HepG2 (cell line): ENCODE results near the gene SDC3. TPM values are rescaled to one million over a fixed set of nuclear protein-coding genes. Genes with fewer than 3 reads are reported as not detected.

Source experiments
- CERS6 ChIP-seq: sonication (generic); formaldehyde crosslinking; IDR thresholded peaks from 2 replicates; pipeline ENCODE4 v1.5.0; 2020; ENCODE audit warnings: missing genetic modification reagents
- EEA1 ChIP-seq: sonication (generic); formaldehyde crosslinking; IDR thresholded peaks from 2 replicates; pipeline ENCODE4 v1.5.1; 2020; ENCODE audit warnings: mild to moderate bottlenecking, missing genetic modification reagents, borderline replicate concordance
- ETS1 ChIP-seq: sonication (generic); formaldehyde crosslinking; IDR thresholded peaks from 2 replicates; pipeline ENCODE4 v1.4.0; 2020; ENCODE audit warnings: missing genetic modification reagents
- FOXK1 ChIP-seq: sonication (generic); formaldehyde crosslinking; IDR thresholded peaks from 2 replicates; pipeline ENCODE4 v1.4.0; 2020; ENCODE audit warnings: low read depth, missing genetic modification reagents, borderline replicate concordance
- FOXO1 ChIP-seq: sonication (generic); formaldehyde crosslinking; IDR thresholded peaks from 2 replicates; pipeline ENCODE4 v1.4.0; 2020; ENCODE audit warnings: missing genetic modification reagents
- GABPA ChIP-seq, 2 experiments: IDR thresholded peaks; 2 replicates each; pipeline ENCODE4 v1.6.1; 2011 to 2016; ENCODE audit warnings: low read depth in 2 of 2, low read length in 1 of 2, missing biosample characterization in 1 of 2, missing genetic modification characterization in 1 of 2
- HDAC1 ChIP-seq: sonication (generic); formaldehyde crosslinking; IDR thresholded peaks from 2 replicates; pipeline ENCODE4 v1.5.1; 2020; ENCODE audit warnings: mild to moderate bottlenecking, missing genetic modification reagents
- KAT8 ChIP-seq: IDR thresholded peaks from 2 replicates; pipeline ENCODE4 v1.6.1; 2016; ENCODE audit warnings: missing genetic modification reagents, missing compliant biosample characterization
- KLF11 ChIP-seq: IDR thresholded peaks from 2 replicates; pipeline ENCODE4 v1.6.1; 2016; ENCODE audit warnings: missing compliant biosample characterization
- MED1 ChIP-seq: sonication (generic); formaldehyde crosslinking; IDR thresholded peaks from 2 replicates; pipeline ENCODE4 v1.4.0; 2020; ENCODE audit warnings: missing genetic modification reagents
- MTF1 ChIP-seq: sonication (generic); formaldehyde crosslinking; IDR thresholded peaks from 2 replicates; pipeline ENCODE4 v1.5.0; 2020; ENCODE audit warnings: missing genetic modification reagents
- PAF1 ChIP-seq: IDR thresholded peaks from 2 replicates; pipeline ENCODE4 v1.6.1; 2016; ENCODE audit warnings: missing genetic modification reagents, missing compliant biosample characterization
- POLR2AphosphoS5 ChIP-seq: IDR thresholded peaks from 2 replicates; pipeline ENCODE4 v1.6.1; 2012; ENCODE audit warnings: low read depth, low read length
- RBAK ChIP-seq: sonication (generic); formaldehyde crosslinking; IDR thresholded peaks from 2 replicates; pipeline ENCODE4 v1.5.1; 2020; ENCODE audit warnings: mild to moderate bottlenecking, missing genetic modification reagents
- SMAD3 ChIP-seq: sonication (generic); formaldehyde crosslinking; IDR thresholded peaks from 2 replicates; pipeline ENCODE4 v1.4.0; 2020; ENCODE audit warnings: missing genetic modification reagents
- SNRNP70 ChIP-seq: fragments of 200-400 bp; formaldehyde crosslinking; IDR thresholded peaks from 2 replicates; pipeline ENCODE4 v1.6.1; 2017; ENCODE audit warnings: mild to moderate bottlenecking, low read depth, low read length, moderate library complexity
- SP1 ChIP-seq, 2 experiments: fragments of 450-650 bp in 1 of 2; sonication (generic) in 1 of 2; formaldehyde crosslinking in 1 of 2; IDR thresholded peaks; 2 replicates each; pipeline versions ENCODE4 v1.4.0 to v1.6.1; 2016 to 2020; ENCODE audit warnings: missing genetic modification reagents in 1 of 2
- SSRP1 ChIP-seq: IDR thresholded peaks from 2 replicates; pipeline ENCODE4 v1.6.1; 2016; ENCODE audit warnings: control low read depth
- U2AF2 ChIP-seq: fragments of 200-400 bp; formaldehyde crosslinking; IDR thresholded peaks from 2 replicates; pipeline ENCODE4 v1.6.1; 2017; ENCODE audit warnings: low read depth, mild to moderate bottlenecking, low read length
- WIZ ChIP-seq: sonication (generic); formaldehyde crosslinking; IDR thresholded peaks from 2 replicates; pipeline ENCODE4 v1.5.1; 2020; ENCODE audit warnings: mild to moderate bottlenecking, missing genetic modification reagents
- ZBTB20 ChIP-seq: sonication (generic); formaldehyde crosslinking; IDR thresholded peaks from 2 replicates; pipeline ENCODE4 v1.8.1; 2023; ENCODE audit warnings: missing genetic modification reagents, low read depth, mild to moderate bottlenecking, borderline replicate concordance
- ZFP90 ChIP-seq: sonication (generic); formaldehyde crosslinking; IDR thresholded peaks from 2 replicates; pipeline ENCODE4 v1.8.0; 2022; ENCODE audit warnings: missing genetic modification reagents, mild to moderate bottlenecking, inconsistent platforms, borderline replicate concordance
- ZNF292 ChIP-seq: sonication (generic); formaldehyde crosslinking; IDR thresholded peaks from 2 replicates; pipeline ENCODE4 v1.8.1; 2022; ENCODE audit warnings: mild to moderate bottlenecking, low read depth, missing genetic modification reagents, borderline replicate concordance
- ZNF547 ChIP-seq: sonication (generic); formaldehyde crosslinking; IDR thresholded peaks from 2 replicates; pipeline ENCODE4 v1.5.1; 2020; ENCODE audit warnings: mild to moderate bottlenecking, missing genetic modification reagents
- ZSCAN9 ChIP-seq: IDR thresholded peaks from 2 replicates; pipeline ENCODE4 v1.6.1; 2016; ENCODE audit warnings: borderline replicate concordance
- polyA plus RNA-seq, 8 experiments: library from polyadenylated mRNA; depleted of rRNA in 3 of 8; stranded (reverse) in 7 of 8; unstranded in 1 of 8; fragments of >200 nt; fragmentation: Illumina TruSeq in 4 of 8; extraction: Trizol in 4 of 8; gene quantifications; 2 replicates each; pipeline versions ENCODE4 v1.2.1 to v1.2.3, GENCODE V29; 2011 to 2016; ENCODE audit warnings: low read depth in 4 of 8, missing spikeins in 1 of 8, mixed read lengths in 1 of 8; ENCODE audit not compliant: insufficient read depth in 1 of 8
- total RNA-seq, 5 experiments: library from RNA; depleted of rRNA; stranded (reverse); fragments of >200 nt; fragmentation: Illumina TruSeq; extraction: Trizol; gene quantifications; 2 replicates each; pipeline ENCODE4 v1.2.3, GENCODE V29; 2016; ENCODE audit warnings: low read depth in 1 of 5

The SDC3 gene
- total and polyA plus RNA-seq, 2 of the 13 experiments (the other 11 are each of a cell fraction or from before 2014, with no cell fraction given) = 0.49 to 0.84 TPM

- TF ChIP-seq ETS1 (CRISPR knock-in tag) (no peak), ZFP90 (CRISPR knock-in tag) (no peak), HDAC1 (CRISPR knock-in tag) (0 out of 2 replicates have a peak, but pooled peaks have one; percentile 27), KLF11 (CRISPR knock-in tag) (no peak), CERS6 (no peak), SP1 (IDR thresholded peaks at IDR 0.05) (no peak), SP1 (CRISPR knock-in tag; IDR thresholded peaks at IDR 0.05) (peak; percentile 29; the same call in 1 of the 2 replicates), FOXK1 (CRISPR knock-in tag) (peak; percentile 85; the same call in 1 of the 2 replicates), ZBTB20 (CRISPR knock-in tag) (no peak), SMAD3 (CRISPR knock-in tag) (0 out of 2 replicates have a peak, but pooled peaks have one; percentile 29), MTF1 (CRISPR knock-in tag) (no peak), PAF1 (CRISPR knock-in tag) (no peak), WIZ (CRISPR knock-in tag) (no peak), POLR2AphosphoS5 (no peak), EEA1 (CRISPR knock-in tag) (no peak), FOXO1 (no peak), MED1 (0 out of 2 replicates have a peak, but pooled peaks have one; percentile 25), RBAK (CRISPR knock-in tag) (no peak), ZNF547 (CRISPR knock-in tag) (no peak), GABPA (IDR thresholded peaks at IDR 0.05; ENCODE audit: low read depth, low read length) (no peak), GABPA (CRISPR knock-in tag; IDR thresholded peaks at IDR 0.05; ENCODE audit: low read depth) (no peak), ZNF292 (0 out of 2 replicates have a peak, but pooled peaks have one; percentile 48), U2AF2 (no peak), ZSCAN9 (no peak), SNRNP70 (no peak), SSRP1 (CRISPR knock-in tag) (no peak), KAT8 (CRISPR knock-in tag) (no peak)
Observed at GRCh38 chr1:30892671-30893073, 15.9 kb downstream of the SDC3 start (continued).
